GM18861 (cell line): ENCODE results near the gene FAM32A.

Source experiments
- ATAC-seq: cut with Tn5 transposase; IDR thresholded peaks from one replicate; pipeline ENCODE4 v1.9.1; 2021; ENCODE audit not compliant: unreplicated experiment

Gene FAM32A

DNA sequence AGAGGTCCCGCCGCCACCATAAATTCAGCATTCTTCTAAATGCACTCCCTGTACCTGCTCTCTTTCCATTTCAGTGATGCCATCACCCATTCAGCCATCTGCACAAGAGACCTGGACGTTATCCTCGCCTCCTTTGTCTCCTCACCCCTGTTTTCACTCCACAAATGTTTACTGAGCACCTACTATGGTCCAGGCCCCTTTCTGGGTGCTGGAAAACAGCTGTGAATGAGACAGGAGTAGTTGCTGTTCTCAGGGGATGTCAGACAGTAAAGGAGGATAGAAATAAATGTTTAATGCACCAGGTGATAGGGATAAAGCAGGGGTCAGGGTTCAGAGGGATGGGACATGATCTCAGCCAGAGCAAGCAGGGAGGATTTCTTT, 15.8 kb downstream of the FAM32A start:
- no peak for ATAC-seq

DNA sequence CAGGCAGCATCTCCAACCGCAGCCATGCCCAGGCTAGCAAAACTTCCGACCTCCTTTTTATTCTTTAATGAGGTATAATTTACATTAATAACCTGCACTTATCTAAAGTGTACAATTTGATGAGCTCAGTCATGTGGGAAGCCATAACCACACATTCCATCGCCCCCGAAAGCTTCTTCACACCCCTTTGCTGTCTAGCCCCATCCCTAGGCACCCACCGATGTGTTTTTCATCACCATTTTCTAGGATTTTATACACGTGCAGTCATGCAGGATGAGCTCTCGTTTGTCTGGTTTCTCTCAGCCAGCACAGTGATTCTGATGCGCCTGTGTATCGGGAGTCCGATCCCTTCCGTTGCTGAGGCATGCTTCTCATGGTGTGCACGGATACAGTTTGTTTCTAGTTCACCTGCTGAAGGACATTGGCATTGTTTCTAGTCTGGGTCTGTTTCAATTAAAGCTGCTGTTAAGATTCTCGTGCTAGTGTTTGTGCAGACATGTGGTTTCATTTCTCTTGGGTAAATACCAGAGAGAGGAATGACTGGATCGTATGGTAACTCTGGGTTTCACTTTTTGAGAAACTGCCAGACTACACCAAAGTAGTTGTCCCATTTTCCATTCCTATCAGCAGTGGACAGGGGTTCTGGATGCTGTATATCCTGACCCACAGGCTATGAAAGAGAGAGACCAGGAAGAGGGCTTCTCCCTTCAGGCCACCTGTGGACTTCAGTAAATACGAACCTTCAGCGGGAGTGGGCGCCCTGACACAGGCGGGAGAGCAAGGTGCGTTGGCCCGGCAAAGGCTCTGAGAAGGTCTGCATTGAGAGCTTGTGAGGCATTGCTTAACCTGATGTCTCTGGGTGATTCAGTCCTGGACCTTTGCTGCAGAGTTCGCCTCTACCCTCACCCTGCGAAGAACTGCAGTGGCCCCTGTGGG, 17.4 kb downstream of the FAM32A start:
- no peak for ATAC-seq

DNA sequence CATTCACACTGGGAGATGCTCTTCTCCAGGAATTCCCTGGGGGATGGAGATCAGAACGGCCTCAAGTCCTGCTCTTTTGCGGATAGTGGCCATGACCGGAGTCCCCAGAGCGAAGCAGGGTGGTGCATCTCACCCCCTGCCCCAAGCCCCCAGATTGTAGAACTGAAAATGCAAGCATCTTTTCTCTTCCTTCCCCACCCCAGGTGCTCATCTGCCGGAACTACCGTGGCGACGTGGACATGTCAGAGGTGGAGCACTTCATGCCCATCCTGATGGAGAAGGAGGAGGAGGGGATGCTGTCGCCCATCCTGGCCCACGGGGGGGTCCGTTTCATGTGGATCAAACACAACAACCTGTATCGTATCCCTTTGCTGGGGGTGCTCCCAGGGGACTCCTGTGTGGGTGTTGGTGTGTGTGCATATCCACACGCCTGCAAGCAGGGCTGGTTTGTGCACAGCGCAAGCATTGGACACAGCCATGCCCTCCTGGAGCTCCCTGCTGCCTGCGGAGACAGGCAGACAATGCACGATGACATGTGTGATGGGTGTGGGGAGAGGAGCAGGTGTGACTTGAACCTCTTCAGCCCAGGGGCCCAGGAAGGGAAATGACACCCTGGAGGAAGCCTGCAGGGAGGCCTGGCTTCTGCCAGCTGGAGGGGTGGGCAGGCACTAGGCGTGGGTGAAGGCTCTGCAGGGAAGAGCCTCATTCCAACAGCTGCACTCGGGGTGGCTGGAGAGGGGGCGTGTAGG, 18.2 kb downstream of the FAM32A start:
- ATAC-seq, result no peak

DNA sequence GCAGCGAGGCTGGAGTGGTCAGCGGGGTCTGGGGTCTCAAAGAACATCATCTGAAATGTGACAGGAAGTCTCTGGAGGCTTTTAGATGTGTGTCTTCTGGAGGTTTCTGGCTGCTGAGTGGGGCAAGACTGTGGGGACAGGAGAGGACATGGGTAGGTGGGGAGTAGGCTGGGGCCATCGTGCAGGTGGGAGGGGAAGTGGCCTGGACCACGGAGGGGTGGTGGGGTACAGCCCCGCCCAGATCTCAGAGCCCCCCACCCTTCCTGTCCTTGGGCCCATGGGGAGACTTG, 18.7 kb downstream of the FAM32A start:
- ATAC-seq, result no peak

DNA sequence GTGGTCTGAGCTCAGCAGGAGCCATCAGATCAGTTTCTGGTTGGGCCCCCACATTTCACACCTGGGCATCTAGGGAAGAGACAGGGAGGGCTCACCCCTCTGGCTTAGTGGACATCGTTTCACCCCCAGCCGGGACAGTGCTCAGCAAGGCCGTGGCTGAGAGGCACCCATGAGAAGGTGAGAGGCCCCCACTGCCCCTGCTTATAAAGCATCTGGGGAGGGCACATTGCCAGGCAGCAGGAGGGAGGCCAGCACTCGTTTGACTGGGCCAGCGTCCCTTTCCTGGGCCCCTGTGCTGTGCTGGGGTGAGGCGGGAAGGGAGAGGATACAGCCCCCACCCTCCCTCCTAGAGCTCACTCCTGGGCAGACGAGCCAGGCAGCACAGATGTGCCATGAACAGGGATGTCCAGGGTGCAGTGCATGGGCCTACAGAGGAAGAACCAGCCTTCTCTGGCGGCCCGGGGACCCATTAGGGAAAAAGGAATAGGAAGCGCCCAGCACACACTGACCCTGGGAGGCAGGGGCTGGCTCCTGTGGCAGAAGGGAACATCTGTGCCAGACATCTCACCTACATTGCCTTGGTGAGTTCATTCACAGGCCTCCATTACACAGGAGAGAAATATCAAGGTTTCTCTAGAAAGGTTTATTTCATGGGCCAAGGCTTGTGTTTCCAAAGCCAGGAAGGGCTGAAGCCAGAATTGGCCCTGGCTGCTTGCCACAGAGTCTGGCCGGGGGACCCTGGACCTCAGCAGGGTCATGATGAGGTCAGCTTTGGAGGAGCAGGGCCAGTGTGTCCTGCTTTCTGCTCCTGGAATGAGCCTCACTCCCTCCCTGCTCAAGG, 20.2 kb downstream of the FAM32A start:
- no peak for ATAC-seq

DNA sequence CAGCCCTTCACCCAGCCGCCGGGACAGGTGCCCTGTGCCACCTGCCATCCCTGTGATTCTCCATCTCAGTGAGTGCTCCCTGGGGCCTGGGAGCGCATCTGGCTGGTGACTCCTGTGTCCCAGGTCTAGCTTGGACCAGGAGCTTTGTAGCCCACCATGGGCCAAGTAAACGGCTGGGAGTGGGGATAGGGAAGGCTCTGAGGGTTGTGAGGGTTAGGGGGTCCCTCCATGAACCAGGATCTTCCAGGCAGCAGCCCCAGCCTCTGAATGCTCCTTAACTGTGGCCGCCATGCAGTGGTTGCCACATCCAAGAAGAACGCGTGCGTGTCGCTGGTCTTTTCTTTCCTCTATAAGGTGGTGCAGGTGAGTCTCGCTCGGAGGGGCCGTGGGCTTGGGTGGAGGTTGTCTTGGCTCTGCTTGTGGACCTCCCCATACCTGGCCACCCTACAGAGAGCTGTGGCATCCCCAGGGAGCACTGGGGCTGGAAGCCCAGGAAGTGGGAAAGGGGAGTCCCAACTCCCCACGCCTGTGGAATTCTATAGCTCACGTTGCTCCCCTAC, 20.9 kb downstream of the FAM32A start:
- no peak for ATAC-seq

DNA sequence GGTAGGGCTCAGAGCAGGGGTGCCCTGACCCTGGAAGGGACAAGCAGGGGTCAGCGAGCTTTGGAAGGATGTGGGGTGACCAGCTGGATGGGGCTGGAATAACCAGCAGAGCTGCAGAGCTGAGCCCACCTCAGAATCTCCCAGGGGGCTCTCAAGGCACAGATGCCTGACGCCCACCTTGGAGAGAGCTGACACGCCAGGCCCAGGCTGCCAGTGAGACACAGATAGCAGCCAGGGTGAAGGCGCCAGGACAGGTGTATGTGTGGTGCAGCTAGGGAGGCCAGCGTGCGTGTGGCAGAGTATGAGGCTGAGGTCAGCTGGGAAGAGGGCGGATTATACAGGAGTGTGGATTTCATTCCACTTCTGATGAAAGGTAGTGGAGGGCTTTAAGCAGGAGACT, 21.4 kb downstream of the FAM32A start:
- ATAC-seq, result no peak

DNA sequence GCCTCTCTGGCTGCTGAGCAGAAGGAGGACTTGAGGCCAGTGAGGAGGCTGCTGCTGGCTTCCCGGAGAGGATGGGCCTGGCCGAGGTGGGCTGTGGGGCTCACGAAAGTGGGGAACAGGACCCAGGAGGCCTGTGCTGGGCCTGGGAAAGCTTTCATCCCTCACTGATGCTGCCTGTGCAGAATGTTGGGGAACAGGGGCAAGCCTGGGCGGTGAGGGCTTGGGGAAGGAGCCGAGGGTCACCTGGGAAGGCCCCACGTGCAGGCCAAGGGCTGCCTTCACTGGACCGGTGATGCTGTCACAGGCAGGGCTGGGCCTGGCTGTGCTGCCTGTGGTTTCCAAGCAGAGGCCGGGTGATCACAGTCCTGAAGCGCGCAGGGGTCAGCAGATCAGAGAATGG, 21.9 kb downstream of the FAM32A start:
- ATAC-seq, result no peak

DNA sequence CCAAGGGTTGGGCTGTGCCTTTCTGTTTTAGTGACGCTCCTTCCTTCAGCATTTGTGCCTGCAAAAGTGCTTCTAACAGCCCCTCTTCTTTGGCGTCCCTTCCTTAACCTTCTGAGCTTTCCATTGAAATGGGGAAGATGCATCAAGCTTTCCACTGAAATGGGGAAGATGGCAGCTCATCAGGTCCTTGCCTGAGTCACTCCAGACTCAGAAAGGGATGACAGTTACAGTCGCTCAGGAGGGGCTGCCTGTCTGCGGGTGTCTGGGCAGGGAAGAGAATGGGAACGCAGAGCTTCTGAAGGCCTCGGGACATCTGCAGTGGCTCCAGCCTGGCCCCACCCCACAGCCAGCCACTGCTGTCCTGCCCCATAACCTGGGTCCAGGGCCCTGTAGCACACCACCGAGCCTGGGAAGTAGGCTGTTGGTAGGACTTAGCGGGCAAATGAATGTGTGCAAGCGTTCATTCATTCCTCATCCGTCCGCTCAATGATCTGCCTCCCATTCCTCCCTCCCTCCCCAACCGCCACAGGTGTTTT, 22.3 kb downstream of the FAM32A start:
- ATAC-seq, result no peak

DNA sequence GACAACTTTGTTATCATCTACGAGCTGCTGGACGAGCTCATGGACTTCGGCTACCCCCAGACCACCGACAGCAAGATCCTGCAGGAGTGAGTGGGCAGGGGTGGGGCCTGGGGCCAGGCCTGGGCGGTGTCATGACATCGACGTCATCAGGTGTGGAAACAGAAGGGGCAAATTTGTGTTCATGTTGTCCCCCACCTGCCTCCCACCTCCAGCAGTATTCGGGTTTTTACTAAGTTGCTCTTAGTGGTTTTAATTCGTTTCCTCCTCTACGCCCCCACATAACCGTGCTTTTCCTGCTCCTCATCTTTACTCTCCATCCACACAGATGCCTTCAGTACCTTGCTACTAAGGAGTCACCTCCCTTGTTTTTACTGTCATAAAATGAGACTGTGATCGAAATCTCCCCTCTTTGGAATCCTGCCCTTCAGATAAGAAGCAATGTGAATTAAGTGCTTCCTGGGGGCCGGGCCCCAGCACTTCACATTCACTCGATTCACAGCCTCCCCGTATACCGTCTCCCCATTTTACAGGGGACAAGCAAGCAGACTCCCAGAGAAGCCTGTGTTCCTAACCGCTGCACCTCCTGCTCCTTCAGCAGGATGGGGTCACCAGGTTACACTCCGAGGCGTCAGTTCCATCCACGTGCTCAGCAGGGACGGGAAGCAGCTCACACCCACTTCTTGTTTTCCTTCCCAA, 23.0 kb downstream of the FAM32A start:
- ATAC-seq, result no peak

DNA sequence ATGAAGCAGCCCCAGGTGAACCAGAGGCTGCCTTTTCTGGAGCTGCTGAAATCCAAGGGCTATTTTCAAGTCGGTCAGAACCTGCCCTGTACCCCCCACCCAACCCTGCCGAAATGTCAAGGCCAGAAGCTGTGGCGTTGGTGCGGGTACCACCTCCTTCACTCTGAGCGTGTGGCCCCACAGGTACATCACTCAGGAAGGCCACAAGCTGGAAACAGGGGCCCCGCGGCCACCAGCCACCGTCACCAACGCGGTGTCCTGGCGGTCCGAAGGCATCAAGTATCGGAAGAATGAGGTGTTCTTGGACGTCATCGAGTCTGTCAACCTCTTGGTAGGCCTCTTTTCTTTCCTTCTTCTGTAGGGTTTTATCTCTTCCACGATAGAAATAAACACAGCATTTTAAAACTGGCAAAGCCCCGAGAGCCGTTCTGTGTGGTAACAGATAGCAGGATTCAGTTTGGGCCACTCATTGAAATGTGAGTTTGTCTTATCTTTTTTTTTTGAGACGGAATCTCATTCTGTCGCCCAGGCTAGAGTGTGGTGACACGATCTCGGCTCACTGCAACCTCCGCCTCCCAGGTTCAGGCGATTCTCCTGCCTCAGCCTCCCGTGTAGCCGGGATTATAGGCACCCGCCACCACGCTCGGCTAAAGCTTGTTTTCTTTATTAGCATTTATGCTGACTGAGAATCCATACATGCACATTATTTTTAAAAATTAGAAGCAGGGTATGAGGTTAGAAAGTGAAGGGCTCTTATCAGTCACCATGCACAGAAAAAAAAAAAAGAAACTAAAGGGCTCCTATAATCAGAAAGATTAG, 23.8 kb downstream of the FAM32A start:
- no peak for ATAC-seq

DNA sequence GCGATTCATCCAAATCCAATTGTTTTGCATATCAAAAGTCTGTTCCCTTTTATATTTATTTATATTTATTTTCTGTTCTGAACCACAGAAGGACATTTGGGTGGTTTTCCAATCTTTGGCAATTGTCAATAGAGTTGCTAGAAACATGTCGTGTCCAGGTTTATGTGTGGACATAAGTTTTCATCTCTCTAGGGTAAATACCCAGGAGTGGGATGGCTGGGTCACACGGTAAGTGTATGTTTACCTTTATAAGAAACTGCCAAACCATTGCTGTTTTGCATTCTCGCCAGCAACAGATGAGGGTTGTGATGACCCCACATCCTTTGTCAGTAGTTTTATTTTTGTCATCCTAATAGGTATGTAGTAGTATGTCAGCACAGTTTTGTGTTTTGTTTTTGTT, 25.0 kb downstream of the FAM32A start:
- ATAC-seq, result no peak

DNA sequence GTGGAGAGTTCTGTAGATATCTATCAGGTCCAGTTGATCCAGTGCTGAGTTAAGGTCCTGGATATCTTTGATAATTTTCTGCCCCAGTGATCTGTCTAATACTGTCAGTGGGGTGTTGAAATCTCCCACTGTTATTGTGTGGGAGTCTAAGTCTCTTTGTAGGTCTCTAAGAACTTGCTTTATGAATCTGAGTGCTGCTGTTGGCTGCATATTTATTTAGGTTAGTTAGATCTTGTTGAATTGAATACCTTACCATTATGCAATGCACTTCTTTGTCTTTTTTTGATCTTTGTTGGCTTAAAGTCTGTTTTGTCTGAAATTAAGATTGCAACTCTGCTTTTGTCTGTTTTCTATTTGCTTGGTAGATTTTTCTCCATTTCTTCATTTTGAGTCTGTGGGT, 27.9 kb downstream of the FAM32A start:
- ATAC-seq, result no peak

DNA sequence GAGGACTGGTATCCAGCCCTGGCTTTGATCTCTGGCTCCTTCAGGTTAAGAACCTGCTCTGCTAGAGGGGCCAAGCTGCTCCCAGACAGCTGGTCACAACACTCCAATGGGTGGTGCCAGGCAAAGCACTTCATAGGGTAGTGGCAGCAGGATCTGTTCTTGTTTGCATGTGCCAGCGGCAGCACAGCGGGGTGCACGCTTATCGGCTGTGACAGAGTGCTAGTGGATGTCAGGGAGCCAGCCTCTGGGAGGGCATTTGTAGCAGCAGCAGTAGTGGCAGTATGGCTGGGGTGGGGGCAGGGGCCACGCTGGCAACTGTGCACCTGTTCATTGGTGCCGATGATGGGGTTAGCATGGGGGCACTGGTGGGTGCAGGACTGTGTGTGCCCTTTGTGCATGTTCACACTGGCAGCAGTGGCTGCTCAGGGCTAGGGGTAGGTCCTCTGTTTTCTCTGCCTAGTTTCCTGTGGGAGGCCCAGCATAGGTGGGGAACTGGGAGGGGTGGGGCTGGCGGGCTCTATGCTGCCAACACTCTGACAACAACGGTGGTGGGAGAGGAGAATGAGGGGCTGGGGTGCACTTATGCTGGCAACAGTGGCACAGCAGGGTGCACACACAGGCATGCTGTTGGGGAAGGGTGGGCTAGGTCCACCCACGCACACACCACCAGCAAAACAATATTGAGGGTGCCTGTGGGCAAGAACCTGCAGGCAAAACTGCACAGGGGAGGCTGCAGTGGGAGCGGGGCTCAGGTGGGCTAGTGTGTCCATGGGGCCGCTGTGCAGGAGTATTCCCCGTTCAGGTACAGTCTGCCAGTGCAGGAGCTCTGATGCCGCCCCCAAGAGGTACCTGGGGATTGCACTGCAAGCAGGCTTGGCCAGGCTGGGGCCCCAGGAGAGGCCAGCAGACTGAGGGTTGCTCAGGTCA, 31.8 kb downstream of the FAM32A start:
- ATAC-seq, result no peak

DNA sequence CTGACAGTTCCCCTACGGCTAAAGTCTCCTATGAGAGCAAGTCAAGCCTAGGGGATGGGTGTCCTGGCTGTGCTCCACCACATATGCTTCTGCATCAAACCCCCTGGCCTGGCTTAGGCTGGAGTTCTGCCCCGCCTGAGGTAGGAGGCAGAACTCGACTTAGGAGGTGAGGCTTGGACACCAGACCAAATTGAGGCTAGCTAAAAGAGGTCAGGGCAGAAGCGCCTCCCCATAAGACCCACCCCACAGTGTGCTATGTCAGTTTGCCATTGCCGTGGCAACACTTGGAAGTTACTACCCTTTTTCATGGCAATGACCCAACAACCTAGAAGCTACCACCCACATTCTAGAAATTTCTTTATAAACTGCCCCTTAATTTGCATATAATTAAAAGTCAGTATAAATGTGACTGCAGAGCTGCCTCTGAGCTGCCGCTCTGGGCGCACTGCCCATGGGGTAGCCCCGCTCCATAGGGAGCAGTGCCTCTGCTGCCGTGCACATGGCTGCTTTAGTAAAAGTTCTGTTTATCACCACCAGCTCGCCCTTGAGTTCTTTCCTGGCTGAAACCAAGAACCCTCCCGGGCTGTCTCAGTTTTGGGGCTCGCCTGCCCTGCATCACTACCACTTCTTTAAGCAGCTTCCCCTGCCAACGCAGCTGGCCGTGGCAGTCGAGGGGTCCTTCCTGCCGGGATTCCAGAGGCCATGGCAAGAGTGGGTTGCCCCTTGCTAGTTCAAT, 32.7 kb downstream of the FAM32A start:
- ATAC-seq, result no peak

DNA sequence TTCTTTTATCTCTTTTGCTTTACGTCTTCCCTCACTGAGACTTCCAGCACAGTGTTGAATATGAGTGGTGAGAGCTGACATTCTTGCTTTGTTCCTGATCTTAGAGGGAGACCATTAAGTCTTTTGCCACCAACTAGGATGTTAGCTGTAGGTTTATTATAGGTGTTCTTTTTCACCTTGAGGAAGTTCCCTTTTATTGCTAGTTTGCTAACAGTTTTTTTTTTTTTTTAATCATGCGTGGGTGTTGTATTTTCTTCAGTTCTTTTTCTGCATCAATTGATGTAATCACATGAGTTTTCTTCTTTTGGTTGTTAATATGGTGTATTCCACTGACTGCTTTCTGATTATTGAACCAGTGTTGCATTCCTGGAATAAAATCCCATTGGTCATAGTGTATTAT, 33.6 kb downstream of the FAM32A start:
- ATAC-seq, result no peak

DNA sequence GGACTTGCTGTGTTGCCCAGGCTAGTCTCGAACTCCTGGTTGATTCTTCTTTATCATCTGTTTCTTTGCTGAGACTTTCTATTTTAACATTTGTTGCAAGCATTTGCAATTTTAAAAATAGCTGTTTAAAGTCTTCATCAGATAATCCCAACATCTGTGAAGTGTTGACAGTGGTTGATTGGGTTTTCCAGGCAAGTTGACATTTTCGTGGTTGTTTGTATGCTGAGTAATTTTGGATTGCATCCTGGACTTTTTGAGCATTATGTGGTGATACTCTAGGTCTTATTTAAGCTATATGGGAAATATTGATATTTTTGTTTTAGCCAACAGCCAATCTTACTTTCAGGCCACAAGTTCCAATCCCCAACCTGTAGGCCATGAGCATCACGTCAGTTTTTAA, 37.6 kb downstream of the FAM32A start:
- no peak for ATAC-seq

DNA sequence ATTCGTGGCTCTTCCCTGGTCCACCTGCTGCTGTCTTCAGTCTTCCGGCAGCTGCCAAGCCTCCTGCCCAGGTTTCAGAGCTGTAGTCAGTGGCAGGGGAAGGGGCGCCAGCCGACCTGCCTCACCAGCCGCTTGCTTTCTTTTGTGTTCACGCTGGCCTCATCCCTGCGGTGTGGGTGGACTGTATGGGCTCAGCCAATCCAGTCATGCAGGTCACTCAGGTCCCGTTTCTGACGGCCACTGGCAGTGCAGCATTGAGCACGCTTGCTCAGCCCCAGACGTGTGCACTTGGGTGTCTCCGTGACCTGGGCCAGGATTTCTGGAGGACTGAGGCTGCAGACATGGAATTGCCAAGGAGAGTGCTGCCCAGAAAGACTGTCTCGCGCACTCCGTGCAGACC, 38.5 kb downstream of the FAM32A start:
- ATAC-seq, result no peak
